GM21737 (cell line): ENCODE data around the gene MN1.

Experiments used
- ATAC-seq: cut with Tn5 transposase; IDR thresholded peaks from one replicate; pipeline ENCODE4 v1.9.1; 2021; ENCODE audit warnings: mild to moderate bottlenecking, moderate library complexity; ENCODE audit not compliant: unreplicated experiment

MN1 gene

GRCh38 chr22:27801616-27802345 is at the start of gene MN1:
Gene MN1 (minus strand): TSS chr22:27801756. CDS start chr22:27800543, 1,213 bp downstream.
- no peak for ATAC-seq

DNA sequence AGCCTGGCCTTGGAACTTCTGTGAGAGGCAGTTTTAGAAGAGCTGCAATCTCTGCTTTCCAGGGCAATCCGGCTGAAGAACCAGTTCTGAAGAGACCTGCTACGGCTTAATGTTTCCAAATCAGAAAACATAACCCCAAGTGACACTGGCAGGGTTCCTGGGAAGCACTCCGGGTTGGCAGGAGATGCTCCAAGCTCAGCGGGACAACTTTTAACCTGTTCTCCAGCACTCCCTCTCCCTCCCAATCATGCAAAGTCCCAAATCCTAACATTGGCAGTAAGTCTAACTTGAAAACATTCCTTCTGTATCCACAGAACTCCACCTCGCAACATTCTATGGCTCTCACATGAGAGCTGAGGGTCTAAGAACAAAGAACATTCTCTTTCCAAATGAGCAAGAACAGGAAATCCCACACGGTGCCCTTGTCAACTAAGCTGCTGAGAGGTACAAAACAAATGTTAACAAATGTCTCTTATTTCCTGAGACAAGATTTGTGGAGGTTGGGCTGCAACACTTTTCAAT is 48.5 kb upstream of the MN1 start:
- no peak for ATAC-seq

DNA sequence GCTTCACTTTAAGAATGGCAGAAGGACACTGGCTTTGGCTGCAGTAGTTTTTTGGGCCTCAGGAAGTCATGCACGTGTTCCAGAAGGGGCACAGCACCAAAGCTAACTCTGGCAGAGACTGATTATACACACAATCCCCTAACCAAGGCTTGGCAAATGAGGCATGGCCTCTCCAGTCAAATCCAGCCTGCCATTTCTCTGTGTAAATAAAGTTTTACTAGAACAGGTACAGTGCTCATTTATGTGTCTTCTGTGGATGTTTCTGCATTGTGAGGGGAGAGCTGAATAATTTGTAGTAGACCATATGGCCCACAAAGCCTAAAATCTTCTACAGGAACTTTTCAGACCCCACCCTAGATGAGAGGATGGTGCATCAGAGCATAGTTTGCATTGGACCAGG is 46.4 kb upstream of the MN1 start:
- ATAC-seq, result no peak

GRCh38 chr22:27846910-27847309 is 45.4 kb upstream of the MN1 start:
- ATAC-seq, result no peak

GRCh38 chr22:27846248-27846757 is 44.7 kb upstream of the MN1 start:
- ATAC-seq, result no peak

- ATAC-seq, result no peak
Measured at GRCh38 chr22:27845644-27846043, 44.1 kb upstream of the MN1 start.

- no peak for ATAC-seq
Measured at GRCh38 chr22:27844656-27845591, 43.4 kb upstream of the MN1 start.

- no peak for ATAC-seq
Measured at GRCh38 chr22:27844256-27844655, 42.7 kb upstream of the MN1 start.

GRCh38 chr22:27843441-27843840 is 41.9 kb upstream of the MN1 start:
- no peak for ATAC-seq

DNA sequence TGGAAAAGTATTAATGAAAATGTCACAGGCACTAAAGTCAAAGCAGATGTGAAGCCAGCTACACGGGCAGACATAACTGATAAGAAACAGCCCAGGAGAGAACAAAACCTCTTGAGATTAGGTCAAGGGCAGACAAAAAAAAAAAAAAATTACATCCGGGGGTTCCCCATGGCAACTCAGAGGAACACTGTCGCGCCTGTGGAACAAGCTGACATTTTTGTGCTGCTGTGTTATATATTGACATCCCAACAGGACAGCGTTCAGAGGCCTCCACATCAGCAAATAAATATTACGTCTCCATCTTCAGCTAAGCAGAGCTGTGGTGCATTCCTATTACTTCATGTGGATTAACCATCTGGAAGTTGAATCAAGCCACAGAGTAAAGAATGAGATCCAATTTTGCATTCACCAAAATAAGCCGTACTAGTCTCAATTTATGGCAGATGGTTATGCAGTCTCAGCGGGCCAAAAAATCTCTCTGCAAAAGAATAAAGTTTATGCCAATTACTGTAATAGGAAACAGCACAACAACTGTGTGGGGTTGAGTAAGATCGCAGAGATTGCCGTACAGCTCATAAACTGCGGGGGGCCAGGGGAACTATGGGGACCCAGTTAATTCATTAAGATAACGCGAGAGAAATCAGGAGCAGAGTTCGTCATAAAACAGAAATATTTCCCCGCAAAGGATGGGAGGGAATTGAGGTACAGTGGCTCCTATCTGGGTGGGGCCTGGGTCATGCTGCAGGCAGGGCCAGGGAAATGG is 41.3 kb upstream of the MN1 start:
- no peak for ATAC-seq

- no peak for ATAC-seq
Measured at GRCh38 chr22:27842201-27842600, 40.6 kb upstream of the MN1 start.

GRCh38 chr22:27840436-27840835 is 38.9 kb upstream of the MN1 start:
- no peak for ATAC-seq

GRCh38 chr22:27839057-27839660 is 37.6 kb upstream of the MN1 start:
- ATAC-seq, result no peak

DNA sequence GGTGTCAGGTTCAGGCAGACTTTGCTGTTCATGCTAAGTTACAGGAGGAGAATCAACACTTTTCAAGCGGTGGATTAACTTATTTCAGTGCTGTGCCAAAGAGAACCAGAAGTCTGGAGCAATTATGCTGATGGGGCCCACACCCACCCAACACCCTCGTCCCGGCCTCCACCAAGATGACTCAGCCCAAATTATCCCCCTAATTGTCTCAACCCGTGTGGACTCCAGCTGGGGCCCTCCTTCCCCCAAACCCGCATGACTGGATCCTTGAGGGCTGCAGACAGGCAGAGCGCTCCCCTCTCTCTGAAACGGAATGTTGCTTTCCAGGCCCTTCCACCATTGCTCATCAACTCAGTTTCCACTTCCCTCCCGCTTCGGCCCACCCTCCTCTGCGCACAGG is 34.6 kb upstream of the MN1 start:
- ATAC-seq, result no peak

GRCh38 chr22:27835446-27835845 is 33.9 kb upstream of the MN1 start:
- ATAC-seq, result no peak

GRCh38 chr22:27834364-27835185 is 33.0 kb upstream of the MN1 start:
- no peak for ATAC-seq

DNA sequence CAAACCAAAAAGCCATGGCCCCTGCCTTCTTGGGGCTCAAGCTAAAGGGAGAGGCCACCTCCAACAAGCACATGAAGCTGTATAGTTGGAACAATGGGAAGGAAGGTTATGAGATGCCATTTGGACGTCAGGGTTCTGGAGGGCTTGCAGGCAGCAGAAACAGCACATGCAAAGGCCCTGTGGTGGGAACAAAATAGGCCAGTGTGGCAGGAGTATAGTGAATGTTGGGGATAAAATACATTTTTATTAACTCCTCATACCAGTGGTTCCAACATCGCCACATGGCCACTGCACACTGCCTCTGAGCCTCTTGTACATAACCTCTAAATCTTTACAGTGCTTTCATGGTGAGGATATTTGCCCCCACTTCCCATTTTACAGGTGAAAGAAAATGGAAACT is 32.2 kb upstream of the MN1 start:
- ATAC-seq, result no peak

DNA sequence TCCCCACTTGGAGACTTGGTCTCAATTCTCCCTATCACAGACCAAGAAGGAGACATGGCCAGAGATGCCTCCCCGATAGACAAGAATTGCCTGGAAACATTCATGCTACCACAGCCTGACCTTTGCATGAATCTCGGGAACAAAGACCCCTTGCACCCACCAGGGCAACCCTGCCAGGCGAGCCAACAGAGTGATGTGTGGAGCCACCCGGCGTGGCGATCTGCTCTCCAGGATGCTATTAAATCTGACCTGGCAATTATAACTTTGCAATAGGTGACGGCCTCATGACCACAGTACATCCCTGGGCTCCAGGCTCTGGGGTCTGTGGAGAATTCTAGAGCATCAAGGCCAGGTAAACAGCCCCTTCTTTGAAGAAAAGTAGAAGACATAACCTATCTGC is 31.1 kb upstream of the MN1 start:
- ATAC-seq, result no peak

DNA sequence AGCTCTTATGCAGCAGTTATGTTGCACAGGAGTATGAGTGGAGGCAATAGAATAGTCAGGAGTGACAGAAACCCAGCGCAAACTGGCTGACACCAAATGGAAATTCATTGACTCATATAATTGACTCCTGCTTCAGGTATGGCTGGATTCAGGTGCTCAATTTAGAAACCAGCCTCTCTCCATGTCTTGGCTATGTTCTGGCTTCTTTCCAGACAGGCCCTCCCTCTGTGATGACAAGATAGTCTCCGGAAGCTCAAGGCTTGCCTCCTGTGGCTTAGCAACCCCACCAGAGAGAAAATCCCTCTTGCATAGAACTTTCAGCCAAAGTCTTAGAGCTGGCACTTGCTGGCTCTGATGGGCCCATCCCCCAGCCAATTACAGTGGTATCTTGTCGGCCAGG is 28.1 kb upstream of the MN1 start:
- no peak for ATAC-seq
